Pancreas (tissue), 10 donors: ENCODE results near the gene MOV10L1. TPM values are rescaled to one million over a fixed set of nuclear protein-coding genes. Genes with fewer than 3 reads are reported as not detected.

Source experiments
- ATAC-seq, 4 donors: fragments of 200-7000 bp; cut with Tn5 transposase; one replicate each; pipeline versions ENCODE4 v1.8.0 to v1.9.1; 2020; ENCODE audit warnings: mild to moderate bottlenecking in 4 of 4, moderate library complexity in 4 of 4
- DNase-seq, 6 donors: peaks; one replicate each; pipeline ENCODE4 v3.0.0-alpha.2; 2020
- FAIRE-seq: peaks from 2 replicates; lab custom pipeline; 2012; peaks lifted over from hg19 to GRCh38; lab: Jason Lieb, UNC
- H3K27ac ChIP-seq, 4 donors: fragments of 200-600 bp; sonication (generic); 1 replicate in 3 of 4; 2 replicates in 1 of 4; pipeline versions ENCODE4 v1.5.0 to v1.8.0; 2020
- H3K27me3 ChIP-seq, 4 donors: fragments of 200-600 bp; one replicate each; pipeline ENCODE4 v1.8.0; 2021
- H3K36me3 ChIP-seq, 3 donors: fragments of 200-600 bp; sonication (generic) in 1 of 3; one replicate each; pipeline versions ENCODE4 v1.5.0 to v1.8.0; 2020 to 2021
- H3K4me1 ChIP-seq, 3 donors: fragments of 200-600 bp; one replicate each; pipeline ENCODE4 v1.8.0; 2021
- H3K4me3 ChIP-seq, 4 donors: fragments of 200-600 bp; sonication (generic) in 2 of 4; one replicate each; pipeline versions ENCODE4 v1.5.0 to v1.8.0; 2020 to 2021
- H3K9me3 ChIP-seq, 4 donors: fragments of 200-600 bp; one replicate each; pipeline ENCODE4 v1.8.0; 2021
- WGBS, 2 donors: extraction: QIAGEN DNeasy Blood & Tissue Kit; methylation state at CpG; one replicate each; pipeline ENCODE4 v1.1.7; 2013; 5-methylcytosine and 5-hydroxymethylcytosine counted together
- intact Hi-C, 3 donors: fragments of 100-400 bp; cut with DNase I; formaldehyde crosslinking; loops; one replicate each; pipeline versions ENCODE4 v1.11.1 to v1.14.2; 2022
- polyA plus RNA-seq, 2 donors: library from polyadenylated mRNA; stranded (reverse); fragments of 200-250 nt; gene quantifications; one replicate each; pipeline ENCODE4 v1.2.3, GENCODE V29; 2013
- total RNA-seq, 6 donors: library from RNA; stranded (reverse); fragmentation: NEBNext Ultra II Directional in 4 of 6; extraction: Animal tissue kit (Norgen Biotek cat#: 25700) in 4 of 6; gene quantifications; one replicate each; pipeline versions ENCODE4 v1.2.1 to v1.2.4, GENCODE V29; 2021 to 2023
- TF ChIP-seq, protein P1 (sequence below), 4 donors: fragments of 200-600 bp; sonication (generic) in 3 of 4; IDR thresholded peaks; one replicate each; pipeline versions ENCODE4 v1.5.0 to v1.8.0; 2021; ENCODE audit warnings: antibody characterized with exemption in 4 of 4
- donor health status: healthy with polysubstance abuse.
- donor health status: DM: no; HTN: no; CAD: no; lungs with moderate emphysema.
- donor health status: DM: no; HTN: no; CAD: no.
- donor health status: control.
- donor health status: control.
- donor health status: Bipolar disorder and iron deficiency.
- donor health status: DM: yes; HTN: yes; CAD: no.
- donor health status: DM: no; HTN: no; CAD: no.
- donor health status: DM: no; HTN: no; CAD: no.
- donor health status: DM: yes; HTN: yes; CAD: no.

Gene MOV10L1
- total and polyA plus RNA-seq, 8 donors = 0.09 to 1.9 (median 0.26) TPM; not detected in 1

DNA sequence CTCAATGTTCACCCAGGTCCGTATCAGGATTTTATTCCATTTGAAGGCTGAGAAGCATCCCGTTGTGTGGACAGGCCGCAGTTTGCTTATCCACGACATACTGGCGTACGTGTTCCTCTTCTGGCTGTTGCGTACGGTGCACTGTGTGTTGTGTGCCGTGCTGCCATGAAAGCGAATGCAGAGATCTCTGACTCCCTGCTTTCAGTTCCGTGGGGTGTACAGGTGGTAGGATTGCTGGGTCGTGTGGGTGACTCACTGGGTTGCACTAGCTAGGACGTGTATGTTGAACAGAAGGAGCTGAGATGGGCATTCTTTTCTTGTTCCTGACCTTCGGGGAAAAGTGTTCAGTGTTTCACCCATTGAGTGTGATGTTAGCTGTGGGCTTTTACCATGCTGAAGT is 121.3 kb downstream of the MOV10L1 start:
- Histone ChIP-seq H3K4me3 (no peak overlapping the region), H3K36me3 (peaks cover 0 to 45% (median 8%) of the 10 kb centered on the region in 3 donors), H3K9me3 (no peaks in the 10 kb centered on the region), H3K4me1 (no peaks in the 10 kb centered on the region), H3K27me3 (no peaks in the 10 kb centered on the region), H3K27ac (no peak overlapping the region)
- ATAC-seq (no peak), DNase-seq (no peak), FAIRE-seq (no peak)
- intact Hi-C loops = loop anchor here in 2 of 3 donors (2.0 kb wide), 2 partner anchors 62 to 64 kb away; no protein-coding TSS in a partner anchor
- WGBS, 2 donors = 85 to 92% methylated on average over 14 of the region's 14 CpGs
- TF ChIP-seq, protein P1, sequence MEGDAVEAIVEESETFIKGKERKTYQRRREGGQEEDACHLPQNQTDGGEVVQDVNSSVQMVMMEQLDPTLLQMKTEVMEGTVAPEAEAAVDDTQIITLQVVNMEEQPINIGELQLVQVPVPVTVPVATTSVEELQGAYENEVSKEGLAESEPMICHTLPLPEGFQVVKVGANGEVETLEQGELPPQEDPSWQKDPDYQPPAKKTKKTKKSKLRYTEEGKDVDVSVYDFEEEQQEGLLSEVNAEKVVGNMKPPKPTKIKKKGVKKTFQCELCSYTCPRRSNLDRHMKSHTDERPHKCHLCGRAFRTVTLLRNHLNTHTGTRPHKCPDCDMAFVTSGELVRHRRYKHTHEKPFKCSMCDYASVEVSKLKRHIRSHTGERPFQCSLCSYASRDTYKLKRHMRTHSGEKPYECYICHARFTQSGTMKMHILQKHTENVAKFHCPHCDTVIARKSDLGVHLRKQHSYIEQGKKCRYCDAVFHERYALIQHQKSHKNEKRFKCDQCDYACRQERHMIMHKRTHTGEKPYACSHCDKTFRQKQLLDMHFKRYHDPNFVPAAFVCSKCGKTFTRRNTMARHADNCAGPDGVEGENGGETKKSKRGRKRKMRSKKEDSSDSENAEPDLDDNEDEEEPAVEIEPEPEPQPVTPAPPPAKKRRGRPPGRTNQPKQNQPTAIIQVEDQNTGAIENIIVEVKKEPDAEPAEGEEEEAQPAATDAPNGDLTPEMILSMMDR (IDR thresholded peaks at IDR 0.05) = no peak

Other genes starting within 250 kb of the MOV10L1 start
- 1 to 10 TPM; 3.7 to 7.2 (median 5.5) TPM for gene ZBED4, start 236.2 kb upstream of the MOV10L1 start, total RNA-seq
- gene ZBED4, start 236.2 kb upstream of the MOV10L1 start, polyA plus RNA-seq = 1 to 10 TPM; 2.4 to 3.2 TPM
- 10 to 100 TPM in 4 of 6 donors, 1 to 10 TPM in 2; 7.4 to 13.1 (median 12.1) TPM for gene ALG12, start 171.6 kb upstream of the MOV10L1 start, total RNA-seq
- gene ALG12, start 171.6 kb upstream of the MOV10L1 start, polyA plus RNA-seq = 1 to 10 TPM; 7.1 to 8.6 TPM
- gene CRELD2, start 171.4 kb upstream of the MOV10L1 start, total RNA-seq = 10 to 100 TPM; 37.2 to 61.9 (median 54.1) TPM
- gene CRELD2, start 171.4 kb upstream of the MOV10L1 start, polyA plus RNA-seq = 10 to 100 TPM; 51.1 to 56.4 TPM
- 10 to 100 TPM; 25.8 to 90.1 (median 33.1) TPM for gene PIM3, start 129.2 kb upstream of the MOV10L1 start, total RNA-seq
- 10 to 100 TPM; 55.3 to 82.7 TPM for gene PIM3, start 129.2 kb upstream of the MOV10L1 start, polyA plus RNA-seq
- not detected for gene IL17REL, start 77.2 kb upstream of the MOV10L1 start, total RNA-seq
- not detected for gene IL17REL, start 77.2 kb upstream of the MOV10L1 start, polyA plus RNA-seq
- not detected for gene TTLL8, start 31.7 kb upstream of the MOV10L1 start, total RNA-seq
- not detected for gene TTLL8, start 31.7 kb upstream of the MOV10L1 start, polyA plus RNA-seq
- under 1 TPM in 2 of 6 donors, not detected in 4; 0.04 to 0.05 TPM for gene MLC1, start 4.6 kb upstream of the MOV10L1 start, total RNA-seq
- under 1 TPM; 0.04 to 0.16 TPM for gene MLC1, start 4.6 kb upstream of the MOV10L1 start, polyA plus RNA-seq
- 1 to 10 TPM in 1 of 6 donors, under 1 TPM in 5; 0.31 to 1.2 (median 0.60) TPM for gene PANX2, start 80.7 kb downstream of the MOV10L1 start, total RNA-seq
- 1 to 10 TPM in 1 of 2 donors, under 1 TPM in 1; 0.68 to 3.5 TPM for gene PANX2, start 80.7 kb downstream of the MOV10L1 start, polyA plus RNA-seq
- 10 to 100 TPM; 25.9 to 64.1 (median 48.6) TPM for gene TRABD, start 95.9 kb downstream of the MOV10L1 start, total RNA-seq
- 100 to 1,000 TPM; 104 to 107 TPM for gene TRABD, start 95.9 kb downstream of the MOV10L1 start, polyA plus RNA-seq
- 10 to 100 TPM; 11.6 to 17.8 (median 13.0) TPM for gene SELENOO, start 111.0 kb downstream of the MOV10L1 start, total RNA-seq
- 10 to 100 TPM; 78.2 to 79.8 TPM for gene SELENOO, start 111.0 kb downstream of the MOV10L1 start, polyA plus RNA-seq
- 10 to 100 TPM; 19.2 to 36.7 (median 26.8) TPM for gene TUBGCP6, start 155.0 kb downstream of the MOV10L1 start, total RNA-seq
- gene TUBGCP6, start 155.0 kb downstream of the MOV10L1 start, polyA plus RNA-seq = 100 to 1,000 TPM; 109 to 139 TPM
- gene HDAC10, start 161.3 kb downstream of the MOV10L1 start, total RNA-seq = 10 to 100 TPM; 17.0 to 40.7 (median 19.1) TPM
- 10 to 100 TPM; 67.7 to 78.3 TPM for gene HDAC10, start 161.3 kb downstream of the MOV10L1 start, polyA plus RNA-seq
- gene MAPK12, start 171.7 kb downstream of the MOV10L1 start, total RNA-seq = 1 to 10 TPM in 5 of 6 donors, under 1 TPM in 1; 0.88 to 3.8 (median 1.6) TPM
- 10 to 100 TPM in 1 of 2 donors, 1 to 10 TPM in 1; 6.9 to 19.2 TPM for gene MAPK12, start 171.7 kb downstream of the MOV10L1 start, polyA plus RNA-seq
- gene MAPK11, start 180.4 kb downstream of the MOV10L1 start, total RNA-seq = 1 to 10 TPM; 1.3 to 3.7 (median 2.3) TPM
- 10 to 100 TPM; 13.2 to 22.2 TPM for gene MAPK11, start 180.4 kb downstream of the MOV10L1 start, polyA plus RNA-seq
- gene PLXNB2, start 217.6 kb downstream of the MOV10L1 start, total RNA-seq = 100 to 1,000 TPM in 5 of 6 donors, 10 to 100 TPM in 1; 89.3 to 168 (median 113) TPM
- 100 to 1,000 TPM; 191 to 216 TPM for gene PLXNB2, start 217.6 kb downstream of the MOV10L1 start, polyA plus RNA-seq
- 1 to 10 TPM; 4.3 to 9.5 (median 5.4) TPM for gene DENND6B, start 237.0 kb downstream of the MOV10L1 start, total RNA-seq
- 10 to 100 TPM; 20.9 to 25.3 TPM for gene DENND6B, start 237.0 kb downstream of the MOV10L1 start, polyA plus RNA-seq